ENCODE data around the gene MYOCOS.

GRCh38 chr1:171596705-171597104, 25.3 kb upstream of the MYOCOS start:
- TF ChIP-seq CTCF (IDR thresholded peaks at IDR 0.05) = no peak
- no peak for TF ChIP-seq POLR2A (IDR thresholded peaks at IDR 0.05)
- no peak for TF ChIP-seq POLR2AphosphoS5 (IDR thresholded peaks at IDR 0.05)
- no peak for TF ChIP-seq EP300 (IDR thresholded peaks at IDR 0.05)
